Thyroid gland (tissue), 4 donors: ENCODE results near the gene C15orf61.

Experiments used
- POLR2A ChIP-seq, 2 donors: fragments of 450-650 bp; IDR thresholded peaks; one replicate each; pipeline ENCODE4 v1.6.1; 2017; ENCODE audit warnings: antibody characterized with exemption in 2 of 2, mild to moderate bottlenecking in 2 of 2, moderate library complexity in 1 of 2
- TF ChIP-seq, protein P1 (sequence below), 6 experiments: fragments of 200-600 bp in 3 of 6; fragments of 450-650 bp in 3 of 6; sonication (generic) in 3 of 6; IDR thresholded peaks; one replicate each; pipeline ENCODE4 v1.5.1; 2016 to 2019; ENCODE audit warnings: antibody characterized with exemption in 6 of 6, mild to moderate bottlenecking in 2 of 6, inconsistent platforms in 1 of 6, moderate library complexity in 1 of 6

DNA sequence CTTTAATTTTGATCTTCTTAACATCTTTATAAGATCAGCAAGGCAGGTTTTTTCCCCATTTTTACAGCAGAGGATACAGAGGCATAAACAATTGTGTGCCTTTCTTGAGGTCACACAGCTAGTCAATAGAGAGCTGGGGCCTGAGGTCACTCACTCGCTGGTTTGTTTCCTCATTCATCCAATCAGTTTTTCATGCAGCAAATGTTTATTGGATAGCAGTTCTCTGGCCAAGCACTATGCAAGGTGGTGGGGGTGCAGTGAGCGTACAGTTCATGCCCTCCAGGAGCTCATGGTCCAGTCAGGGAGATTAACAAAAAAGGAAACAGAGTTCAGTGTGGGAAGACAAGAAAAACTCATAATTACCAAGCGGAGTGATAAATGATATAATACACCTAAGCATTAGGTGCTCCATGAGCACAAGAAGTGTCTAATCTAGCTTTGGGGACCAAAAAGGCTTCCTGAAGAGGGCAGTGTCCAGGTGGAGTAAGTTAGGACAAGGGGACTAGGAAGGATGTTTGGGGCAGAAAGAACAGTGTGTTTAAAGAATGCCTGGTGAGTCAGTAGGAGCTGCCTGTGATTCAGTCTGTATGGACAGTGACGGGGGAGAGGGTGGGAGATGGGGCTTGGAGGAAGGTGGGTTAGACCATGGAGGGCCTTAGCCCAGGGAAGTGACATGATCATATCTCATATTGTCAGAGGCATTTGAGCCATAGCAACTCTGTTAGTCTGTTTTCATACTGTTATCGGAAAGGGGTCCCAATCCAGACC lies 50.9 kb downstream of the C15orf61 start:
- TF ChIP-seq, protein P1, sequence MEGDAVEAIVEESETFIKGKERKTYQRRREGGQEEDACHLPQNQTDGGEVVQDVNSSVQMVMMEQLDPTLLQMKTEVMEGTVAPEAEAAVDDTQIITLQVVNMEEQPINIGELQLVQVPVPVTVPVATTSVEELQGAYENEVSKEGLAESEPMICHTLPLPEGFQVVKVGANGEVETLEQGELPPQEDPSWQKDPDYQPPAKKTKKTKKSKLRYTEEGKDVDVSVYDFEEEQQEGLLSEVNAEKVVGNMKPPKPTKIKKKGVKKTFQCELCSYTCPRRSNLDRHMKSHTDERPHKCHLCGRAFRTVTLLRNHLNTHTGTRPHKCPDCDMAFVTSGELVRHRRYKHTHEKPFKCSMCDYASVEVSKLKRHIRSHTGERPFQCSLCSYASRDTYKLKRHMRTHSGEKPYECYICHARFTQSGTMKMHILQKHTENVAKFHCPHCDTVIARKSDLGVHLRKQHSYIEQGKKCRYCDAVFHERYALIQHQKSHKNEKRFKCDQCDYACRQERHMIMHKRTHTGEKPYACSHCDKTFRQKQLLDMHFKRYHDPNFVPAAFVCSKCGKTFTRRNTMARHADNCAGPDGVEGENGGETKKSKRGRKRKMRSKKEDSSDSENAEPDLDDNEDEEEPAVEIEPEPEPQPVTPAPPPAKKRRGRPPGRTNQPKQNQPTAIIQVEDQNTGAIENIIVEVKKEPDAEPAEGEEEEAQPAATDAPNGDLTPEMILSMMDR (IDR thresholded peaks at IDR 0.05) = no peak
- no peak for TF ChIP-seq POLR2A (IDR thresholded peaks at IDR 0.05)
